Activated CD4-positive, alpha-beta T cell treated with anti-CD3 and anti-CD28 coated beads for 36 hours (primary cell): ENCODE data around the gene CCDC28B. TPM values are rescaled to one million over a fixed set of nuclear protein-coding genes. Genes with fewer than 3 reads are reported as not detected.
"Not testable (repeated sequence)": the region's sequence is repeated elsewhere in the genome, so short reads cannot be mapped to it uniquely, and the experiment has no call there.

Experiments
- ATAC-seq: fragments of 200-7000 bp; cut with Tn5 transposase; one replicate; pipeline ENCODE4 v1.10.0; 2021; ENCODE audit warnings: mild to moderate bottlenecking, moderate library complexity
- CTCF ChIA-PET: fragments of 350-600 bp; sonication (Branson Sonifier 250); formaldehyde crosslinking; loops from one replicate; lab custom pipeline; 2021; ENCODE audit warnings: antibody characterized with exemption; lab: Charles Lee
- POLR2A ChIA-PET: fragments of 350-600 bp; sonication (Branson Sonifier 250); formaldehyde crosslinking; loops from one replicate; lab custom pipeline; 2021; ENCODE audit warnings: antibody characterized with exemption, inconsistent platforms; lab: Charles Lee
- DNase-seq: peaks from one replicate; pipeline ENCODE4 v3.0.0-alpha.2; 2020
- H3K27ac Mint-ChIP-seq: one replicate; pipeline ENCODE4 v1.8.0; 2021; ENCODE audit warnings: mixed read lengths
- H3K27me3 Mint-ChIP-seq: one replicate; pipeline ENCODE4 v1.8.0; 2021; ENCODE audit warnings: mixed read lengths
- H3K36me3 Mint-ChIP-seq: one replicate; pipeline ENCODE4 v1.8.0; 2021; ENCODE audit warnings: low read depth, mixed read lengths
- H3K4me1 Mint-ChIP-seq: one replicate; pipeline ENCODE4 v1.8.0; 2021; ENCODE audit warnings: mixed read lengths
- H3K4me3 Mint-ChIP-seq: one replicate; pipeline ENCODE4 v1.8.0; 2021; ENCODE audit warnings: mild to moderate bottlenecking, moderate library complexity, mixed read lengths
- H3K9me3 Mint-ChIP-seq: one replicate; pipeline ENCODE4 v1.8.0; 2021; ENCODE audit warnings: low read depth, mixed read lengths
- intact Hi-C, 2 experiments: fragments of 100-400 bp; cut with DNase I in 1 of 2; cut with micrococcal nuclease in 1 of 2; formaldehyde crosslinking; loops; one replicate each; pipeline versions ENCODE4 v1.14.2 to v1.15.1; 2022 to 2024; cut with DNase I, micrococcal nuclease
- total RNA-seq, 2 experiments: library from RNA; stranded (reverse); gene quantifications; one replicate each; pipeline ENCODE4 v1.2.3, GENCODE V29; 2021

CCDC28B gene
- total RNA-seq, result 10 to 100 TPM; 13.0 to 19.3 TPM

- Mint-ChIP-seq H3K4me1 (peaks cover 57% of the 10 kb centered on the region), H3K36me3 (peaks cover 14% of the 10 kb centered on the region), H3K4me3 (peak within 1 kb of the TSS; percentile 71), H3K27ac (peak within 1 kb of the TSS; percentile 86), H3K27me3 (no peaks in the 10 kb centered on the region), H3K9me3 (no peaks in the 10 kb centered on the region)
- peak; percentile 53 for ATAC-seq
- DNase-seq, result peak; percentile 77
- intact Hi-C loops, result loop anchor here (1.0 to 5.0 kb wide), 10 partner anchors 20 to 212 kb away; partner anchors contain the start of genes EIF3I (in 2 of the 2), TMEM234 (in 2 of the 2), BSDC1 (in 1 of the 2) and KPNA6 (in 1 of the 2)
- ChIA-PET CTCF (interaction anchor here (0.5 to 3.2 kb wide), 6 partner anchors 16 to 553 kb away, joined by 3 to 16 read pairs (median 4); no protein-coding TSS in a partner anchor), POLR2A (interaction anchor here (0.6 to 1.8 kb wide), 5 partner anchors 9 to 136 kb away, joined by 3 to 7 read pairs (median 6); partner anchors contain the start of genes MARCKSL1, TMEM39B and TXLNA)
Measured at GRCh38 chr1:32200226-32201010, at the start of gene CCDC28B. Gene CCDC28B (plus strand): TSS chr1:32200595. CDS start chr1:32201936, 1,341 bp downstream.

GRCh38 chr1:32150847-32151246 lies 49.5 kb upstream of the CCDC28B start:
- H3K27ac Mint-ChIP-seq, result no peak overlapping the region
- peaks cover 18% of the 10 kb centered on the region for H3K4me1 Mint-ChIP-seq
- no peaks in the 10 kb centered on the region for H3K27me3 Mint-ChIP-seq
- intact Hi-C loops, result no loop called here
- no peak for DNase-seq
- H3K4me3 Mint-ChIP-seq, result no peak overlapping the region
- ChIA-PET CTCF (interaction anchor here (0.6 to 1.0 kb wide), 4 partner anchors 10 to 563 kb away, joined by 3 to 4 read pairs (median 3); no protein-coding TSS in a partner anchor), POLR2A (interaction anchor here (0.6 to 1.2 kb wide), 3 partner anchors 30 to 255 kb away, joined by 3 to 4 read pairs (median 3); no protein-coding TSS in a partner anchor)
- peaks cover 29% of the 10 kb centered on the region for H3K36me3 Mint-ChIP-seq
- no peak for ATAC-seq
- H3K9me3 Mint-ChIP-seq, result peaks cover 8% of the 10 kb centered on the region

- Mint-ChIP-seq H3K27me3 (no peaks in the 10 kb centered on the region), H3K4me1 (peaks cover 15% of the 10 kb centered on the region), H3K9me3 (peaks cover 8% of the 10 kb centered on the region), H3K36me3 (peaks cover 29% of the 10 kb centered on the region), H3K27ac (no peak overlapping the region), H3K4me3 (no peak overlapping the region)
- no peak for ATAC-seq
- DNase-seq, result no peak
- POLR2A ChIA-PET, result interaction anchor here (0.6 to 1.2 kb wide), 3 partner anchors 29 to 255 kb away, joined by 3 to 4 read pairs (median 3); no protein-coding TSS in a partner anchor
- CTCF ChIA-PET, result interaction anchor here (0.6 to 1.0 kb wide), 4 partner anchors 11 to 85 kb away, joined by 3 to 4 read pairs (median 4); no protein-coding TSS in a partner anchor
- intact Hi-C loops, result no loop called here
Measured at GRCh38 chr1:32151319-32151787, 49.0 kb upstream of the CCDC28B start.

GRCh38 chr1:32159189-32159588 lies 41.2 kb upstream of the CCDC28B start:
- Mint-ChIP-seq H3K27me3 (no peaks in the 10 kb centered on the region), H3K9me3 (no peaks in the 10 kb centered on the region), H3K4me3 (no peak overlapping the region), H3K36me3 (peaks cover 57% of the 10 kb centered on the region), H3K4me1 (peaks cover 7% of the 10 kb centered on the region), H3K27ac (no peak overlapping the region)
- intact Hi-C loops, result no loop called here
- peak; percentile 81 for ATAC-seq
- CTCF ChIA-PET, result no interaction called here
- POLR2A ChIA-PET, result interaction anchor here (0.6 kb wide), 1 partner anchor 89 kb away, joined by 4 read pairs; no protein-coding TSS in a partner anchor
- no peak for DNase-seq

GRCh38 chr1:32163405-32163804 lies 37.0 kb upstream of the CCDC28B start:
- no peaks in the 10 kb centered on the region for H3K27me3 Mint-ChIP-seq
- no peak overlapping the region for H3K27ac Mint-ChIP-seq
- ChIA-PET CTCF (interaction anchor here (0.6 to 1.2 kb wide), 5 partner anchors 9 to 980 kb away, joined by 3 to 7 read pairs (median 4); no protein-coding TSS in a partner anchor), POLR2A (no interaction called here)
- ATAC-seq (no peak), DNase-seq (no peak)
- H3K4me1 Mint-ChIP-seq, result peaks cover 7% of the 10 kb centered on the region
- intact Hi-C loops, result no loop called here
- H3K4me3 Mint-ChIP-seq, result no peak overlapping the region
- H3K9me3 Mint-ChIP-seq, result no peaks in the 10 kb centered on the region
- peaks cover 50% of the 10 kb centered on the region for H3K36me3 Mint-ChIP-seq

- POLR2A ChIA-PET, result interaction anchor here (0.6 kb wide), 1 partner anchor 108 kb away, joined by 4 read pairs; no protein-coding TSS in a partner anchor
- ATAC-seq, H3K9me3 Mint-ChIP-seq, H3K4me3 Mint-ChIP-seq, DNase-seq, intact Hi-C loops, H3K4me1 Mint-ChIP-seq, H3K27ac Mint-ChIP-seq, H3K27me3 Mint-ChIP-seq: not testable (repeated sequence)
- CTCF ChIA-PET, result interaction anchor here (0.7 kb wide), 1 partner anchor 9 kb away, joined by 5 read pairs; no protein-coding TSS in a partner anchor
- peaks cover 45% of the 10 kb centered on the region for H3K36me3 Mint-ChIP-seq
Measured at GRCh38 chr1:32165633-32166032, 34.8 kb upstream of the CCDC28B start.

- H3K36me3 Mint-ChIP-seq, result peaks cover 44% of the 10 kb centered on the region
- CTCF ChIA-PET, result interaction anchor here (0.7 kb wide), 1 partner anchor 30 kb away, joined by 3 read pairs; no protein-coding TSS in a partner anchor
- no peaks in the 10 kb centered on the region for H3K9me3 Mint-ChIP-seq
- DNase-seq (no peak), ATAC-seq (no peak)
- no peak overlapping the region for H3K27ac Mint-ChIP-seq
- no peak overlapping the region for H3K4me3 Mint-ChIP-seq
- POLR2A ChIA-PET, result no interaction called here
- peaks cover 9% of the 10 kb centered on the region for H3K4me1 Mint-ChIP-seq
- H3K27me3 Mint-ChIP-seq, result no peaks in the 10 kb centered on the region
- intact Hi-C loops, result no loop called here
Measured at GRCh38 chr1:32170991-32171390, 29.4 kb upstream of the CCDC28B start.

GRCh38 chr1:32172621-32173245 lies 27.7 kb upstream of the CCDC28B start:
- Mint-ChIP-seq H3K4me1 (peaks cover 9% of the 10 kb centered on the region), H3K4me3 (no peak overlapping the region), H3K27ac (no peak overlapping the region), H3K36me3 (peaks cover 33% of the 10 kb centered on the region), H3K27me3 (no peaks in the 10 kb centered on the region), H3K9me3 (no peaks in the 10 kb centered on the region)
- no peak for DNase-seq
- CTCF ChIA-PET, result no interaction called here
- POLR2A ChIA-PET, result no interaction called here
- ATAC-seq, result no peak
- intact Hi-C loops, result no loop called here

GRCh38 chr1:32178380-32179192 lies 21.8 kb upstream of the CCDC28B start:
- Mint-ChIP-seq H3K27me3 (no peaks in the 10 kb centered on the region), H3K4me1 (peaks cover 35% of the 10 kb centered on the region), H3K36me3 (peaks cover 30% of the 10 kb centered on the region), H3K4me3 (peak overlapping the region; percentile 86), H3K27ac (peak overlapping the region; percentile 98), H3K9me3 (no peaks in the 10 kb centered on the region)
- intact Hi-C loops, result loop anchor here (1.0 to 2.0 kb wide), 13 partner anchors 22 to 639 kb away; partner anchors contain the start of genes KPNA6 (in 2 of the 2), BSDC1 (in 1 of the 2), CCDC28B (in 1 of the 2) and EIF3I (in 1 of the 2)
- ATAC-seq (no peak), DNase-seq (no peak)
- ChIA-PET POLR2A (interaction anchor here (0.7 to 1.6 kb wide), 8 partner anchors 11 to 458 kb away, joined by 3 to 7 read pairs (median 4); partner anchors contain the start of genes BSDC1, HDAC1, KHDRBS1 and KPNA6), CTCF (interaction anchor here (0.5 to 2.1 kb wide), 8 partner anchors 15 to 417 kb away, joined by 3 to 16 read pairs (median 4); partner anchors contain the start of gene KPNA6)

GRCh38 chr1:32179193-32179442 lies 21.3 kb upstream of the CCDC28B start:
- ChIA-PET CTCF (interaction anchor here (0.5 to 2.1 kb wide), 8 partner anchors 14 to 418 kb away, joined by 3 to 16 read pairs (median 4); partner anchors contain the start of gene KPNA6), POLR2A (interaction anchor here (0.5 to 1.6 kb wide), 9 partner anchors 11 to 458 kb away, joined by 3 to 7 read pairs (median 3); partner anchors contain the start of genes BSDC1, HDAC1, KHDRBS1 and KPNA6)
- Mint-ChIP-seq H3K27me3 (no peaks in the 10 kb centered on the region), H3K9me3 (no peaks in the 10 kb centered on the region), H3K4me3 (peak overlapping the region; percentile 86), H3K36me3 (peaks cover 34% of the 10 kb centered on the region), H3K4me1 (peaks cover 39% of the 10 kb centered on the region), H3K27ac (peak overlapping the region; percentile 98)
- ATAC-seq (no peak), DNase-seq (no peak)
- intact Hi-C loops, result loop anchor here (1.0 to 2.0 kb wide), 13 partner anchors 21 to 638 kb away; partner anchors contain the start of genes KPNA6 (in 2 of the 2), BSDC1 (in 1 of the 2), CCDC28B (in 1 of the 2) and EIF3I (in 1 of the 2)
